ENCODE measurements around the gene LRBA. TPM values are rescaled to one million over a fixed set of nuclear protein-coding genes. Genes with fewer than 3 reads are reported as not detected.

Gene LRBA
- total RNA-seq, 4 donors from 2014 or later = 28.0 to 51.5 (median 30.9) TPM

- ATAC-seq (ENCODE audit: low FRiP score) = no peak
- no peak for TF ChIP-seq CTCF (IDR thresholded peaks at IDR 0.05)
- DNase-seq (ENCODE audit: low spot score) = no peak
Measured at GRCh38 chr4:150952167-150952845, 62.8 kb downstream of the LRBA start.

DNA sequence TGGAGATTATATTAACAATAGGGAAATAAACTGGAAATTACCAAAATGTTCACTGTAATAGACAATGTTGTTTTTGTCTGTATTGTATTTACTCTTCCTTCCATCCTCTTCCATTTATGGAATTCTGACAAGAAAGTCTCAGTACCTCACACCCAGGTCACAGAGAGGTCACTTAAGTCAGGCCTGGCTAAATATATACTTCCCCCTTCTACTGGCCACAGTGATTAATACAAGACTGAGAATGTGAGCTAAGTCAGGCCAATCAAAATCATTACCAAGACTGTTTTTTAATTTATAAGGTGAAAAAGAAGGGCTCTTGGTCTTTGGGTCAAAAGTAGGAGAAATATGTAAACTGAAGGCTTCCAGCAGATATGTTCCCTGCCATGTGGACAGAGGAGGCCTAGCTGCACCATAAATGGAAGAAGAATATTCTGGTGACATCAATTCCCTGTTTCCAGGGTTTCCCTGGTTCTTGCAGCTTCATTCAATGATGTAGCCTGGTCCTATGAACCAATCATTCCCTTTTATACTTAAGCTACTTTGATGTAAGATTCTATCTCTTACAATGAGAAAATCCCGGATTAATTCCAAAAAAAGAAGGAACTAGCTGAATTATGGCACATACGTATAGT, 64.3 kb downstream of the LRBA start:
- no peak for ATAC-seq (ENCODE audit: low FRiP score)
- no peak for TF ChIP-seq CTCF (IDR thresholded peaks at IDR 0.05)
- DNase-seq (ENCODE audit: low spot score) = no peak

GRCh38 chr4:150949943-150950342, 65.1 kb downstream of the LRBA start:
- DNase-seq (ENCODE audit: low spot score) (no peak), ATAC-seq (ENCODE audit: low FRiP score) (no peak)
- no peak for TF ChIP-seq CTCF (IDR thresholded peaks at IDR 0.05)

DNA sequence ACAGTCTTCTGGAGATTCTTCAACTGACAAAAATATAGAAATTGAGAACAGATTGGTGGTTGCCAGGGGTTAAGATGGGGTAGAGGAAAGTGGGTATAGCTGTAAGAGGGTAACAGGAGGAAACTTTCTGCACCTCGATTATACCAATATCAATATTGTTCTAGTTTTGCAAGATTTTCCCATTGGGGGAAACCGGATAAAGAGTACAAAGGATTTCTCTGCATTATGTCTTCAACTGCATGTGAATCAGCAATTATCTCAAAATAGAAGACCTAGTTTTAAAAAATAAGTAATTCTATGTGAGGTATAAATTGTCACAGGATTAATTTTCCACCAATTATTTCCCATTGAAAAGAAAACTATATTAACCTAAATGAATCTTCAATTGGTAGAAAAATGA, 65.7 kb downstream of the LRBA start:
- DNase-seq (ENCODE audit: low spot score) = no peak
- TF ChIP-seq CTCF (IDR thresholded peaks at IDR 0.05) = no peak
- ATAC-seq (ENCODE audit: low FRiP score) = no peak

DNA sequence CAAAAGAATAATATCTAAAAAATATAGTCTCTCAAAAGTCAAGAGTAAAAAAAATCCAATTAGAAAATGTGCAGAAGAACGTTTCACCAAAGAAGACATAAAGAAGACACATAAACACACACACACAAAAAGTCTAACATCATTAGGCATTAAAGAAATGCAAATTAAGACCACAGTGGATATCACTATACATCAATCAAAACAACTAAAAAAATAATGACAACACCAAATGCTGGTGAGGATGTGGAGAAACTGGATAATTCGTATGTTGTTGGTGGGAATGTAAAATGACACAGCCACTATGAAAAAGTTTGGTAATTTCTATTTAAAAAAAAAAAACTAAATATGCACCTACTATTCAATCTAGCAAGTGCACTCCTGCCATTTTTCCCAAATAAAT, 66.4 kb downstream of the LRBA start:
- no peak for TF ChIP-seq CTCF (IDR thresholded peaks at IDR 0.05)
- ATAC-seq (ENCODE audit: low FRiP score) (no peak), DNase-seq (ENCODE audit: low spot score) (no peak)

GRCh38 chr4:150948074-150948473, 67.0 kb downstream of the LRBA start:
- ATAC-seq (ENCODE audit: low FRiP score) = no peak
- DNase-seq (ENCODE audit: low spot score) = no peak
- TF ChIP-seq CTCF (IDR thresholded peaks at IDR 0.05) = no peak

GRCh38 chr4:150944660-150945059, 70.4 kb downstream of the LRBA start:
- ATAC-seq (ENCODE audit: low FRiP score) (no peak), DNase-seq (ENCODE audit: low spot score) (no peak)
- no peak for TF ChIP-seq CTCF (IDR thresholded peaks at IDR 0.05)
